ENCODE data around the gene GMFB. TPM values are rescaled to one million over a fixed set of nuclear protein-coding genes. Genes with fewer than 3 reads are reported as not detected.

Gene GMFB
- total RNA-seq (2014; rRNA removed; shearing (Covaris generic)): 132 and 134 TPM in 2 replicates
- polyA plus RNA-seq (2015; cell fraction: cytosol; rRNA removed): 76.1 and 108 TPM in 2 replicates
- polyA plus RNA-seq (2015; cell fraction: nucleus; rRNA removed): 49.6 and 58.6 TPM in 2 replicates

DNA sequence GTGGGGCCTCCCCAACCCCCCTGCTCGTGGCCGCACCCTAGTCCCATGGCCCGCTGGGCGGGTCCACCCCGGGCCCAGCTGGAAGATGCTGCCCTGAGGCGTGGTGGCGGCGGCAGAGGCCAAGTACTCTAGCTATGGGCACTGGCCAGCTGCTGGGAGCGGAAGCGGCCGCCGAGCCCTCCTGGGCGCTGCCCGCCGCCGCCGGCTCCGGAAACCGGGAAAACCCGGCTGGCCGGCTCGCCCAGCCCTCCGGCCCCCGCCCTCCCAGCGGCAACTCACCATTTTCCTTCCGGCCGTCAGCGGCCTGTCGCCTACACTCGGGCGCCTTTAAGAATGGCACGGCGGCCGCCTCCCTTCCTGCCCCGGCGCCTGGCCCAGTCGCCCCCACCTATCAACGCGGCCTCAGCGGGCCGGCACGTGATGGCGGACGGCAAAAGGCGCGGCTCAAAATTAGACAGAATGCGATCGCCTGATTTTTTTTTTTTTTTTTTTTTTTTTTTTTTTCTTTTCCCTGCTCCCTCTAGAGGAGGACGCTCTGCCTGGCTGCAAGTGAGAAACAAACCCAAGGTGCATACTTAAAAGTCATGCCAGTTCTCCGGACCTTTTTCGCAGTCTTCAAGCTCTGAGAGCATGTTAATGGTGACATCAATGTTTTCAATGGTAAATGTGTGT lies at the start of gene GMFB:
Gene GMFB (minus strand): TSS at position 335 of the 672 bp plus-strand sequence. CDS start 53 bp downstream, at position 282.
- peak; percentile 96 for DNase-seq (ENCODE audit: low read depth)

DNA sequence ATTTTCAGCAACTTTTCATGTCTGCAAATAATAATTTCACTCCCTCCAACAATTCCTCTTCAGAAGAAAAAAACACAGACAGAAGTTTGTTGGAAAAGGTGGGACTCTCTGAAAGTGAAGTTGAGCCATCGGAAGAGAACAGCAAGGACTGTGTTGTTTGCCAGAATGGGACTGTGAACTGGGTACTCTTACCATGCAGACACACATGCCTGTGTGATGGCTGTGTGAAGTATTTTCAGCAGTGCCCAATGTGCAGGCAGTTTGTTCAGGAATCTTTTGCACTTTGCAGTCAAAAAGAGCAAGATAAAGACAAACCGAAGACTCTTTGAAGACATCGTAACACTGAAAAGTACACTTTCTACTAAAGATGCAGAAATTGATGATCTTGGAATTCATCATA lies 49.3 kb upstream of the GMFB start:
- DNase-seq (ENCODE audit: low read depth): no peak

DNA sequence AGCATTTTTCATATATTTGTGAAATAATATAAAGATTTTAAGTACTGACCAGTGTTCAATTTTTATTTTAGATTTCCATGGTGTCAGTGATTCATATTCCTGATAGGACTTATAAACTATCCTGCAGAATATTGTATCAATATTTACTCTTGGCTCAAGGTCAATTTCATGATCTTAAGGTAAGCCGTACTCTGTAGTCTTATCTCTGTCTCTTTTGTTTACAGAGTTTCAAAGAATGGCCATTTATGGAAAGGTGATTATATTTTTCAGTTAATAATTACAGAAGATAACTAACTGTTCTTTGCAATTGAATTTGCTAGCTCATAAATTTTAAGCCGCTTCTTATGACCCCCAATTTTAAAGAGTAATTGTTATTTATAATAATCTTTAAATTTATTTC lies 48.9 kb upstream of the GMFB start:
- no peak for DNase-seq (ENCODE audit: low read depth)

DNA sequence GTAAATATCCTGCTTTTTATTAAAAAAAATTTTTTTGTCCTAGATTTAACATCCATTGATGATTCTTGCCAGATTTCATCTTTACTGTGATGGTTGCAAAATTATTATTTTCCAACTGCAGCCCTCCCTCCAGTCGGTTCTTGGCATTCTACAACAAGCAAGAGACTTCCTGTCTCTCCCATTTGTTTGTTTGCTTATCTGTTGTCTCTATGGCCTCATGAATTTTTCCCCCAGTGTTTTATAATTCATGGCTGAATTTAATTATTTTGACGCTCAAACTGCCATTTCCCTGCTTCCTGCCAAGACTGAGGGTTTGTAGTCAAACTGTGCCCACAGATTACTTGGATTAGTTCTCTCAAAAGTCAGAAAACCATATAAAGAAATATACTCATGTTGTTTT lies 46.9 kb upstream of the GMFB start:
- no peak for DNase-seq (ENCODE audit: low read depth)

DNA sequence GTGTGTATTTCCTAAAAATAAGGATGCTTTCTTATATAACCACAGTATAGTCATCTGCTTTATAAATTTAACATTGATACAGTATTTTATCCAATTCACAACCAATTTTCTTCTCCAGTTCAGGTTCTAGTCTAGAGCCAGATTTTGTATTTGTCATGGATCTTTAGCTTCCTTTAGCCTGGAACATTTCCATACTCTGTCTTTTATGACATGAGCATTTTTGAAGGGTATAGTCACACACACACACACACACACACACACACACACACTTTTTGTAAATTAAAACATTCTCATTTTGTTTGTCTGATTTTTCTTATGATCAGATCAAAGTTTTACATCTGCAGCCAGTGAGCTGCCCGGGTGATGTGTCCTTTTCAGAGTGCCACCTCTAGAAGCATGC lies 46.3 kb upstream of the GMFB start:
- DNase-seq (ENCODE audit: low read depth): no peak

DNA sequence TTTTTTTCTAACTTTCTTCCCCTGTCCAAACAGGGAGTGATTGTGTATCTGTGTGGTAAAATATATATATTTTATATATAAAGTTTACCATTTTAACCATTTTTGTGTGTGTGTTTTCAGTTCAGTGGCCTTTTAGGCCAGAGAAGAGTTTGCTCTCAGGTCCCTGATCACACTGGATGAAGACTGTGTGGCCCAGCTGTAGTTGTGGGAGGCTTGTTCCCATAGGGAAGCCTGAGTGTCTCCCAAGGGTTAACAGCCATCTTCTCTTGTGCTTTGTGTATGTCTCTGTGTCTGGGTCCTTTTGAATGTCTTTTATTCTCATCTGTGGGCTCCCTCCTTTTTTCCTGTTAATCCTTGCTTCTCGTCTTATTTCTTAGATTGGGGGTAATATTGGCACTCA lies 44.3 kb upstream of the GMFB start:
- DNase-seq (ENCODE audit: low read depth): no peak

DNA sequence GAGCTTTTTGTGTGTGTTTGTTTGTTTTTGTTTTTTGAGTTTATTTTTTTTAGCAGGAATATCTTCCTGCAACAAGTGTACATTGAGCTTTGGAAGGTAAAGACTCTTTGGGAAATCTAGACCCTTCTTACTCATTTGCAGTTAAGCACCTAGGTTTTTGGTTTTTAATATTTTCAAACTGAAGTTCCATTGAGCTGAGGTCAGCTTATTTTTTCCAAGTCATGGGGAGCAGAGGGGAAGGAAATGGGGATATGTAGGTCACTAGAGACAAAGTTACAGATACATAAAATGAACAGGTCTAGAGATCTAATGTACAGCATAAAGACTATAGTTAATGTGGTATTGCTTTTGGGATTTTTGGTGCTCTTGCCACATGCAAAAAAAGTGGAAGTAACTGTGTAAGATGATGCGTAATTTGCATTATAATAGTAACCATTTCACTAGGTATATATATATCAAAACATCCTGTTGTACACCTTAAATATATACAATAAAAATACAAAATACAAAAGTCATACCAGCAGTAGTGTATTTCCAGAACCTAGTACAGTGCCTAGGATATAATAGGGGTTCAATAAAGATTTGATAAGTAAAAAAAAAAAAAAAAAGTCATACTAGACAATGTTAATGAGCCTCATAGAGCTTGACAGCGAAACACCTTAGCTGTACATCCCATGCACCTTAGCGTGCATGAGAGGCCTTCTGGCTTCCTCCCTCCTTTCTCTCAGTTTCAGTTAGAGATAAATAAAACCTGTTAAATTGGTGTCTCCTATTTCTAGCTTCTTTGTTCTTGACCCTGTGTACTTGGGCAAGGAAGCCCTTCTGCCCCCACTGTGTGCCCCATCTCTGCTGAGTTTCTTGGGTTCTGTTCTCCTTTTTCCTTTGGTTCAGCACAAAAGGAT lies 43.6 kb upstream of the GMFB start:
- DNase-seq (ENCODE audit: low read depth): no peak

DNA sequence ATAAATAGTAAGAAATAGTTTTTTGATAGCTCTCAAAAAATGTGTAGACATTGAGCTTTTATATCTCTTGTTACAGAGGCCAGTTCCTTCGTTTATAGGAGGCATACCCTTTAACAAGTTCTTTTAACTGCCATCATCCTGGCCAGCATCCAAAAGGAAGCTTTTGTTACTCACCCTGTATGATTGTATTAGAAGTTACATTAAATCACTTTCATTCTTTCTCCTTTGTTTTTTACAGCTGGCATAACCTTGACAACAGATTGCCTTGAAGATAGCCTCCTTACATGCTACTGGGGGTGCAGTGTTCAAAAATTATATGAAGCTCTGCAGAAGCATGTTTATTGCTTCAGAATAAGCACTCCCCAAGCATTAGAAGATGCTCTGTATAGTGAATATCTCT lies 41.0 kb upstream of the GMFB start:
- DNase-seq (ENCODE audit: low read depth): peak; percentile 40

DNA sequence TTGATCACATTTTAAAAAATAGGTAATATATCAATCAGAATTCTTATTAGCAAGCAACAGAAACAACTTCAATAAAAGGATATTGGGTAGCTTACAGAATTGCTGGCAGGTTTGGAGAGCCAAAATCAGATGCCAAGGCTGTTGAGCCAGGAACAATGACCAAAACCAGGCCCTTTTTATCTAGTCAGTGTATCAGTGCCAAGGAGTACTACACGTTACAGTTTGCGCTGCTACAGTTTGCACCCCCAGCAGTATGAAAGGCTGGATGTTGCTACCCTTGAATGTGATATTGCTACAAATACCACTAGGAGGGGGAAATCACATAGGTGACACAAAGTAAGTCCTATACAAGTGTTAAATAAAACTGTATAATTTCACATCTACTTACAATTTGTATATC lies 40.2 kb upstream of the GMFB start:
- DNase-seq (ENCODE audit: low read depth): no peak

DNA sequence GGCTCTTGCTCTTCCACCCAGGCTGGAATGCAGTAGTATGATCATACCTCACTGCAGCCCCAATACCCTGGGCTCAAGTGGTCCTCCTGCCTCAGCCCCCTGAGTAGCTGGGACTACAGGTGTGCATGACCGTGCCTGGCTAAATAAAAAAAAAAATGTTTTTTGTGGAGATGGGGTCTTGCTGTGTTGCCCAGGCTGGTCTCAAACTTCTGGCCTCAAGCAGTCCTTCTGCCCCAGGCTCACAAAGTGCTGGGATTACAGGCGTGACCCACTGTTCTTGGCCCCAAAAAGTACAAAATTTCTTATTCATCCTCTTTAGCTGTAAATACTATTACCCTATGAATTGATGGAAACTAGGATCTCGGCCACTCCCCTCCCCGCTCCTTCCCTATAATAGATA lies 35.6 kb upstream of the GMFB start:
- DNase-seq (ENCODE audit: low read depth): no peak

DNA sequence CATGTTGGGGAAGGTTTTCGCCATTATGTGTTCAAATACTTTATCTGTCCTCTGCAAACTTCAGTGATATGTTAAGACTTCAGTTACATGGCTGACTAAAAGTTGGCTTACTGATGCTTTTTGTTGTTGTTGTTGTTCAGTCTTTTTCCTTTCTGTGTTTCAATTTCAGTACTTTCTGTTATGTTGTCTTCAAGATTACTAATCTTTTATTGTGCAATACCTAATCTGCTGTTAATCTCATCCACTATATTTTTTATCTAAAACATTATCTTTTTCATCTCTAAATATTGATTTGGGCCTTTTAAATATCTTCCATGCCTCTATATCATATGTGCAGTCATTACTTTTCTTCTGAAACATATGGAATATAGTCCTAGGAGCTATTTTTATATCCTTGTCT lies 27.9 kb upstream of the GMFB start:
- DNase-seq (ENCODE audit: low read depth): no peak

DNA sequence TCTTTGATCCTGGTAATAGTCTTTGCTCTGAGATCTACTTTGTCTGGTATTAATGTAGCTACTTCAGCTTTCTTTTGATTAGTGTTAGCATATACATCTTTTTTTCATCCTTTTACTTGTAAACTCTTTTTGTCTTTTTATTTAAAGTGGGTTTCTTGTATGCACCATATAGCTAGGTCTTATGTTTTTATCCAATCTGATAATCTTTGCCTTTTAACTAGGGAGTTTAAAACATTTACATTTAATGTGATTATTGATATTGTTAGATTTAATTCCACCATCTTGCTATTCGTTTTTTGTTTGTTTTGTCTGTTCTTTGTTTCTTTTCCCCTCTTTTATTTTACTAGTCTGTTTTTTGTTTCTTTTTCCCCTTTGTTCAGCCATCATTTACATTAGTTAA lies 26.9 kb upstream of the GMFB start:
- no peak for DNase-seq (ENCODE audit: low read depth)

DNA sequence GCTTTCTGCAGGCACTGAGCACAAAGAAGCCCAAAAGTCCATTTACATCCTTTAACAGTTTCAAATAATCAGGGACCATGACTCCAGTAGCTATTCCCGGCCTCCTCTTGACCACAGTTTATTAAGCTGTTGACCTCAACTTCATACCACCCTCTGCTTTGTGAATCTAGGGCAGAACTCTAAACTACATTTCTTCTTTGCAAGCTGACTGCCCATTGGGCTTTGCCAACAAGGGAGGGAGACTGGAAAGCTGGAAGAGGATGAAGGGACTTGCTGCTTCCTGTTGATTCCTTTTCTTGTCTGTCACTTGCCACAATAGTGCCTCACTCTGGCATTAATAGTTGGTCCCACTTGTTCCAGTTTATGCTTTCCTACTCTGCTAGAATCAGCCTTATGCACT lies 23.6 kb upstream of the GMFB start:
- DNase-seq (ENCODE audit: low read depth): no peak

DNA sequence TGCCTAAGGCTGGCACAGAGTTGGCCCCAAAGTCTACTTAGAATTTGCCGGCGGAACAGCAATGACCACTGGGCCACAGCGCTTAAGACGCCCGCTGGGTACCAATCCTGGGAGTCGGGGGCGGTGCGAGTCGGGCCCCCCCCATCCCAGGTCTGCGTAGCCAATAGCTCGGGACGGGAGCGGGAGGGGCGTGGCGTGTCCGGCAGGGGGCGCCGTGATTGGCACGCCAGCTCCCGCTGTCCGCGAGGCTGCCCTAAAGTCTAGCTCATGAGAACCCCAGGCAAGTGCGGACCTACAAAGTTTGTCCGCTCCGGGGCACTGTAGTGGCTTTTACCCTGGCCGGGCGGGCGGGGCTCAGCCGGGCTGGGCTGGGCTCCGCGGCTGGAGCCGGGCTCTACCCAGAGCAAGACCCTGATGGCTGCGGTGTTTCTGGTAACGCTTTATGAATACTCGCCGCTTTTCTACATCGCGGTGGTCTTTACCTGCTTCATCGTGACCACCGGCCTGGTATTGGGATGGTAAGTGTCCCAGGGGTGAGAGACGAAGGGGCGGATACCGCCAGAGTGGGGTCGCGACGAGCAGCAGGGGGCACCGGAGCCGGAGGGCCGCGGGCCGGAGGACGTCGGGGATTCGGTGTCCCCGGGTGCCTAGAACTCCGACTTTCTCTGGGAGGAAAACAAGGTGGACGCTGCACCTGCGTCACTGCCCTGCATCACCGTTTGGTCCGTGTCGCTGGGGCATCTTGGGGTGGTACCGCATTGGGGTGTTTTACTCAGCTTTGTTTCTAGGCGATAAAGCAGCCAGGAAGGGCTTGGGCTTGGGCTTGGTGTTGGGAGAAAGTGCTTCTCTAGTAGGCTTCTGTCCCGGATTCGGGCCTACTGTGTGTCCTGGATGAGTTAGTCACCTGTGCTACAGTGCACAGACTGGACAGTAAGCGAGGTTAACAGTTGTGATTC lies 21.0 kb upstream of the GMFB start, which contains the start of gene CGRRF1:
Gene CGRRF1 (plus strand): TSS at position 361 of the 956 bp plus-strand sequence. CDS start 54 bp downstream, at position 415.
- DNase-seq (ENCODE audit: low read depth): peak; percentile 99

DNA sequence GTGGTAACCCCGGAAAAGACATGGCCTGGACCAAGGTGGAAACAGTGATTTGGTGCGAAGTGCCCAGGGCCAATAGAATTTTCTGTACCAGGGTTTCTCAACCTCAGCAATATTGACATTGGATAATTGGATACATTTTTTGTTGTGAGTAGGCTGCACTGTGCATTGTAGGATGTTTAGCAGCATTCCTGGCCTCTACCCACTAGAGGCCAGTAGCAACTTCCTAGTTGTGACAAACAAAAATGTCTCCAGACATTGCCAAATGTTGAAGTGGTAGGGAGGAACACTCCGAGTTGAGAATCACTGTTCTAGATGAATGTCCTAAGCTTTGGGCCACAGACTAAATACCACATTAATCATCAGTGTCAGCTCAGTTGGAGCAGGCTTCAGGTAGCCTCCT lies 14.7 kb upstream of the GMFB start:
- peak; percentile 54 for DNase-seq (ENCODE audit: low read depth)

DNA sequence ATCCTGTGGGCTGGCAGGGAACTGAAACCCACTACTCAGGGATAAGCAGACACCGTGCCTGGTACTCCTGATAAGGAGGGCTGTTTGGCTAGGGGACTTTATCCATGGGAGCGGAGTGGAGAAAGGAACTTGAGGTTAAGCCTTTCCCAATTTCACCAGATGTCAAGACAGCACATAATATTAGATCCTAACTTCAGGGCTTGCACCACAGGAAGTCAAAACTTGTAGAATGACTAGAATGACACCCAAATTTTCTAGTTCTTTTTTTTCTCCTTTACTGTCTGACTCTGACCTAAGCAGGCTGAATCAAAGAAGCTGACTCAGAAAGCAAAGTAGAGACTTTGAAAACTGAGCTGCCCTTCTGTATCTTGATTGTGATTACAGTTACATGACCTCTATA lies 13.8 kb upstream of the GMFB start:
- DNase-seq (ENCODE audit: low read depth): peak; percentile 8

DNA sequence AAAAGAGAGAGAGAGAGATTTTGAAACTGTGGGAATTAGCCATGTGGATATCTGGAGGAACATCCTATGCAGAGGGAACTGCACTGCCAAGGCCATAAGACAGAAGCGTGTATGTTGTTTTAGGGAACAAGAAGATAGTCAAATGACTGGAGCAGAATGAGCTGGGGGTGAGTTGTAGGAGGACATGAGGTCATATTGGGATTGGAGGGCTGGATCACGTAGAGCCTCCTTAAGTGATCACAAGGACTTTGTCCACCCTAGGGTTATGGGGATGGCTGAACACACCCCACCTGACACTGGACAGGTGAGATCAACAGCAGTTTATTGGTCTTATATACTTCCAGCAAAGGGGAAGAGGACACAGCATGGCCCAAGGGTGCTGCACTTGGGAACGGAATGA lies 12.7 kb upstream of the GMFB start:
- DNase-seq (ENCODE audit: low read depth): no peak

DNA sequence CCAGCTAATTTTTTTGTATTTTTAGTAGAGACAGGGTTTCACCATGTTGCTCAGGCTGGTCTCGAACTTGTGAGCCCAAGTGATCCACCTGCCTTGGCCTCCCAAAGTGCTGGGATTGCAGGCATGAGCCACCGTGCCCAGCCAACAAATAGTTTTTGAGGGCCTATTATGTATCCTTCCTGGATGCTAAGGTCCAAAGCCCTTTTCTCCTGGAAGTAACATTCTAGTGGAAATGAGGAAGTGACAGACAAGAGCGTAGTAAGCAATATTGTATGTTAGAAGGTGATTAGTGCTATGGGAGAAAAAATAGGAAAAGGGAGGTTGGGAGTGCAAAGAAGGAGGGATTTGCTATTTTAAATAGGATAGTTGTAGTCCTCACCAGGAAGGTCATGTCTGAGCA lies 12.0 kb upstream of the GMFB start:
- DNase-seq (ENCODE audit: low read depth): no peak

DNA sequence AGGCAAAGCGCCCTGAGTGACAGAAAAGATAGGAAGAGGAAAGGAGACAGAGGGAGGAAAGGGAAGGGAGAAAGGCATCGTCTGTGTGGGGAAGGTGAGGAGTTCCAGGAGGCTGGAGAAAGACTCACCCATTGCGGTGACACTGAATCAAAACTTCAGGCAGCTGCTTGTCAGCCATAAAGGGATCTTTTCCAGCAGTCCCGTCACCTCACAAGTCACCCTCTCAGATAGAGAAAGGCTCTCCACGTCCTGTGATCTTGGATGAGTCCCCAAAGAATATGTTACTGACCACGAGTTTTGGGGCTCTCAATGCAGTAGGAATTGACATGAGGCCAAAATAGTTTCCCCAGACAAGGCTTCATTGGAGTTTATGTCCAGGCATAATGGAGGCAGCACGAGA lies 9.8 kb upstream of the GMFB start:
- DNase-seq (ENCODE audit: low read depth): no peak

DNA sequence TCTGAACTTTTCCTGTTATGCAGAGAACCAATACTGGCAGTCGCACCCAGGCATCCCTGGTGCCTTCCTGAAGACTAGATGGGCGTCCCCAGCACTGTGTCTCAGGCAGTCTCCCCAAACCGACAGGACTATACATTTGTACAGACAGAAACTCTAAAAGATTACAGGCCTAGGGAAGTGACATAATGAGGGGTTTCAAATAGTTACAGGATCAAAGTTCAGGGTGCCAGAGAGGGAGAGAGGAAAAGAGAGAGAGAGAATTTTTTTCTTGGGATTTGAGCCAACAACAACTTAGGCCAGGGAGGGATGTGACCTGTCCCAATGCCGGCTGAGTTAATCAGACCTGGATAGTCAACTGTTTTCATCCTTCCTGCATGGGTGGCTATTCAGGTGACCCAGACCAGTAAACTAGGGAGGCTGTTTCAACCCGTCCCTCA lies 9.3 kb upstream of the GMFB start:
- no peak for DNase-seq (ENCODE audit: low read depth)

DNA sequence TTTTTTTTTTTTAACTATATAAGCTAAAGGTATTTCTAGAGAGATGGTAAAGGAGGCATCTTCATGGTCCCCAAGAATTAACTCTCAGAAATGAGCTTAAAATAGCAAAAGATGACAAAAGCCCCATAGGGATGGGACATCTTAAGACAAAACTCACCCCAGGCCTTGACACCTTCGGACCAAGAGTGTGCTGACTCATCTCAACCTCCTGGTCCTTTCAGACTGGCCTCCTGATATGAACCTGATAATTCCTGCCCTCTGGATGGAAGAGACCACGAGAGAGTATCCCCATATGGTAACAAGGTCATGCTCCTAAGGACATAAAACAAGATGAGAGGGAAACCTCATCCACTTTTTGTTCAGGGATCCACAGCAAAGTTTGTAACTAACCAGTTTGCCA lies 8.4 kb upstream of the GMFB start:
- no peak for DNase-seq (ENCODE audit: low read depth)

All from HT1080 (cell line).